ENCODE measurements around the gene CREM.

GRCh38 chr10:35165136-35165535, 38.5 kb downstream of the CREM start:
- TF ChIP-seq POLR2A (IDR thresholded peaks at IDR 0.05) (no peak), EP300 (IDR thresholded peaks at IDR 0.05) (no peak)
- TF ChIP-seq, protein P1, sequence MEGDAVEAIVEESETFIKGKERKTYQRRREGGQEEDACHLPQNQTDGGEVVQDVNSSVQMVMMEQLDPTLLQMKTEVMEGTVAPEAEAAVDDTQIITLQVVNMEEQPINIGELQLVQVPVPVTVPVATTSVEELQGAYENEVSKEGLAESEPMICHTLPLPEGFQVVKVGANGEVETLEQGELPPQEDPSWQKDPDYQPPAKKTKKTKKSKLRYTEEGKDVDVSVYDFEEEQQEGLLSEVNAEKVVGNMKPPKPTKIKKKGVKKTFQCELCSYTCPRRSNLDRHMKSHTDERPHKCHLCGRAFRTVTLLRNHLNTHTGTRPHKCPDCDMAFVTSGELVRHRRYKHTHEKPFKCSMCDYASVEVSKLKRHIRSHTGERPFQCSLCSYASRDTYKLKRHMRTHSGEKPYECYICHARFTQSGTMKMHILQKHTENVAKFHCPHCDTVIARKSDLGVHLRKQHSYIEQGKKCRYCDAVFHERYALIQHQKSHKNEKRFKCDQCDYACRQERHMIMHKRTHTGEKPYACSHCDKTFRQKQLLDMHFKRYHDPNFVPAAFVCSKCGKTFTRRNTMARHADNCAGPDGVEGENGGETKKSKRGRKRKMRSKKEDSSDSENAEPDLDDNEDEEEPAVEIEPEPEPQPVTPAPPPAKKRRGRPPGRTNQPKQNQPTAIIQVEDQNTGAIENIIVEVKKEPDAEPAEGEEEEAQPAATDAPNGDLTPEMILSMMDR (IDR thresholded peaks at IDR 0.05), result no peak
